GF-D8 (cell line): ENCODE measurements around the gene ZNF592.
"Not testable (repeated sequence)": the region's sequence is repeated elsewhere in the genome, so short reads cannot be mapped to it uniquely, and the experiment has no call there.

Source experiments
- DNase-seq: peaks from one replicate; lab custom pipeline; 2025; lab: John Stamatoyannopoulos, UW

Gene ZNF592

DNA sequence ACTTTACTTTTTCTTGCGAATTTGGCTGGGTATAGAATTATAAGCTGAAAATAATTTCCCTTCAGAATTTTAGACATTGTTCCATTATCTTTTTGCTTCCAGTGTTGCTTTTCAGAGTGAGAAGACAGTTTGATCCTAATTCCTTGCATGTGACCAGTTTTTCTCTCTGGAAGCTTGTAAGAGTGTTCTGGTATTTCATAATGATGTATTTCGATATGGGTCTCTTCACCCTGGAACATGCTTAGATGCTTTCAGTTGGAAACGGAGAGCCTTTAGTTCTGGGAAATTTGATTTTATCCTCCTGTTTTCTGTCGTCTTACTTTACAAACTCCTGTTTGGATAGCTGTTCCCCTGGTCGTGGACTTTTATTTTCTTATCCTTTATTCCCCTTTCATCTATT is 82.6 kb downstream of the ZNF592 start:
- no peak for DNase-seq

DNA sequence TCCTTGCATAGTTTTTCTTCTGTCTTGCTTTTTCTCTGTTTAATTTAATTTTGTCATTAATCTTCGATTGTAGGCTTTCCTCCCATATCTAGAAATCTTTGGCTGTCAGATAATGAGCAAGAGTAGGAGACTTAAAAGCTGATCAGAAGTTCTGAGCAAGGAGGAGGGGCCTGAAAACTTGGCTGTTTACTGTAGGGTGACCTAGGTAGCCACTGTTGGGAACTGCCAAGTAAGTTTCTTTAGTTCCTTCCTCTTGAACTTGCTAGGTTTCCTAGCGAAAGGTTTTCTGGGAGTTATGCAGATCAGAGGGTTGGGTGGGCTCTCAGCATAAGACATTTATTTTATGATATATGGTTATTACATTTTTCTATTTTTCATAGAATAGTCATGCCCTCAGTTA is 83.2 kb downstream of the ZNF592 start:
- no peak for DNase-seq

DNA sequence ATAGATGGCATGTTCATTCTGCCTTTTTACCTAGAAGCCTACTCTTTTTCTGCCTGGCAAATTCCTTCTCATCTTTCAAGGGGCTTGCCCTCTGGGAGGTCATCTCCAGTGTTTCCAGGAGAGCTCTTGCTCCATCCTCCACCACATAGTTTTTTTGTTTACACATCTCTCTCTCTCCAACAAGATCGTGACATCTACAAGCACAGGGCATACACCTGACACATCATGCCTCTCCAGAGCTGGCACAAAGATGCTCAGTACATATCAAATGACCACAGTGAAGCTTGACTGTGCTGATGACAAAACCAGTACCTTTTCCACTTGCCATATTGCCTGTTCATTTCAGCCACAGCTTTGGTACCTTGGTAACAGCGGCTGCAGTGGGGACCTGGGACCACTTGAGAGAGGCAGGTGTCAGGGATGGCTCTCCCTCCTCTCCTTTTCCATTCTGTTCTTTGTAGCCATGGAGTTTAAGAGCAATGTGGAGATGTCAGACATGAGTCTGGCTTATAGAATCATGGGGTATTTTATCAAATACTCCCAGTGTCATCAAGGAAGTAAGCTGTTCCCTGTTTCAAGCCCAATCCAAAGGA is 84.2 kb downstream of the ZNF592 start:
- DNase-seq: no peak

DNA sequence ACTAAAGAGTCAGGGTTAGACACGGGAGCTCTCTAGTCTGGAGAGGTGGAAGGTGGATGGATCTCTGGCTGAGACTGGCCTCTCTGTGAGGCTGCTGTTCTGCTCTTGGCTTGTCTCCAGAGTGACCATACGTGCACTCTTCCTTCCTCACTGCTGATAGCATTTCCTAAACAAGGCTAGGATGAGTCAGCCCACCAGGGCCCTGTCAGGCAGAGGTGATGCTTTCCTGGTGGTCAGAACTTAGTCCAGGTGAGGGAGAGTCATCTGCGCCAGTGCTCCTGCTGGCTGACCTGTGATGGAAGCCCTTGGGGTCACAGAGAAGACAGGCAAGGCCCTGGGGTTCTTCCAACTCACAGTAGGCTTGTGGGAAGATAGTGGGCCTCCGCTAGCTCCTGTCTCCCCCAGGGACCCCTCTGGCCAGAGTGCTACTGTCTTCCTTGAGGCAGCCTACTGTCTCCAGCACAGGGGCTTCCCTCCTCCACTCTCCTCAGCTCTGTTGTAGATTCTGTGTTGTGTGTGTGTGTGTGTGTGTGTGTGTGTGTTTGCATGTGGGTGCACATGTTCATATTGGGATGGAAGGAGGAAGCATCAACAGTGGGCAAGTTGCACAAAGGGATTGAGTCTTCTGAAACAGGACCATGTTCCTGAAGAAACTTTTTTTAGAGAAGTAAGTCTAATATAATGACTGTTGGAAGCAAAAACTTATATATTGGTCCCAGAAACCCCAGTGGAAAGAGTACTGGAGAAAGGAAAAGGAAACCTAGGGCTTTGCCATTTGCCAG is 85.2 kb downstream of the ZNF592 start:
- no peak for DNase-seq

DNA sequence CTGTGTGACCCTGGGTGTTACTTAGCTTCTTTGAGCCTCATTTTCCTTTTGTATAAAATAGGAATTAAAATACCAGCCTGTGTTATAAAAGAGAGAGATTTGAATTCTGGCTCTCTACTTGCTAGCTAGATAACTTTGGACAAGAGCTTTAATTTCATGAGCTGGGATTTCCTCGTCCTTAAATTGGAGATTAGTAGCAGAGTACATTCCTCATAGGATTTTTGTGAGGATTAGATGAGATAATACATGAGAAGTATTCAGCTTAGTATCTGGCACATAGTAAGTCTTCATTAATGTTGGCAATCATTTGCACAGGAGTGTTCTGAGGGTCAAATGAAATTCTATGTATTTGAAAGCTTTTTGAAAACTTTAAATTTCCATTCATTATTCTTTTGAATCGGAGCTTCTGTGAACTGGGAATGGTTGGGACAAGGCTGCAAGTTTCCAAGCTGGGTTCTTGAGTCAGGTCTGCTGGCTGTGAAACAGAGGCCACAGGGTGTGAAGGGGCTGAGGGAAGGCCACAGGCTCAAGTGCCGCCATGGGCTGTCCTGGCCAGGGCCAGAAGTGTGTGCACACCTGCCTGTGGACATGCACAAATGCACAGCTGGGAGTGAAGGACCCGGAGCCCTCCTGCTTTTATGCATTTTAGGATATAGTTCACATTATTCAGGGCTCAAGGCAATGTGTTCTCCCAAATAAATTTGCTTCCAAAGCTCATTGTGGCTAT is 86.0 kb downstream of the ZNF592 start:
- DNase-seq: no peak

DNA sequence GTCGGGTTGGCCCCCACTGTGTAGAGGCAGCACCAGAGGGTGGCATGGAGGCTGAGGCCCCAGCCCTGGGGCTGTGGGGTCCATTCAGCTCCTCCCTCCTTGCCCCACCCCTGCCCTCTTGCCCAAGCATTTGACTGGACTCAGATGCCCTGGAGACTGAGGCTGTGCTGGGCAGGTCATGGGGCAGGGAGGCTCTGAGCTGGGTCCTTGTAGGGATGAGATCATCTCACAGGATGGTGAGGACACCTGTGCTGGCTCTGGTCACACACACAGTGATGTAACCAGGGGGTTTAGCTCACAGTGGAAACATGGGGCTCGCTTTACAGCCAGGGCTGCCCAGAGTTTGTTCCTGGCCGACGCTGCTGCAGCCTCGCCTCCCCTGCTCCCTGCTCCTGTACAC is 86.6 kb downstream of the ZNF592 start:
- DNase-seq: no peak

DNA sequence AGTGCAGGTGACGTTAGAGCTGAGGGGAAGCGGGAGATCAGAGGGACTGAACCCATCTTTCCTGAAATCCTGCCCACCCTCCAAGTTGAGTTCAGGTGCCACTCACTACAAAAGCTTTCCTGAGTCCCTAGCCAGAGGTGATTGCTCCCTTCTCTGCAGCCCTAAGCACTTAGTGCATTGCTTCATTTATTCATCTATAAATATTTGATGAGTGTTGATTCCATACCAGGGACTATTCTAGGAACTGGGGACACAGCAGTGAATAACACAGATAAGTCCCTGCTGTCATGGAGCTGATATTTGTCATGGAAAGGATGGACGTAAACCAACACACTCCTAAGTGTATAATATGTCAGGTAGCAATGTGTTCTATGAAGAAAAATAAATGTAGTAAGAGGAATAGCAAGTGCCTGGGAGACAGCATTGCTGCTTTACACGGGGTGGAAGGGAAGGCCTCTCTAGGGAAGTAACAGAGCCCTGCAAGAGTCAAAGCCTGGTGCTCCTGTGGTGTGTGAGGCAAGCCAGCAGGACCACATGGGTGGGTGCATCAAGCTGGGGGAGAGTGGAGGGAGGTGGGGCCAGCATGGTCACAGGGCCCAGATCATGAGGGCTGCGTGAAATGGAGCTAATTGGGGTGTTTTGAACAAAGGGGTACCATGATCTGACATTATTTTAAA is 87.4 kb downstream of the ZNF592 start:
- DNase-seq: no peak

DNA sequence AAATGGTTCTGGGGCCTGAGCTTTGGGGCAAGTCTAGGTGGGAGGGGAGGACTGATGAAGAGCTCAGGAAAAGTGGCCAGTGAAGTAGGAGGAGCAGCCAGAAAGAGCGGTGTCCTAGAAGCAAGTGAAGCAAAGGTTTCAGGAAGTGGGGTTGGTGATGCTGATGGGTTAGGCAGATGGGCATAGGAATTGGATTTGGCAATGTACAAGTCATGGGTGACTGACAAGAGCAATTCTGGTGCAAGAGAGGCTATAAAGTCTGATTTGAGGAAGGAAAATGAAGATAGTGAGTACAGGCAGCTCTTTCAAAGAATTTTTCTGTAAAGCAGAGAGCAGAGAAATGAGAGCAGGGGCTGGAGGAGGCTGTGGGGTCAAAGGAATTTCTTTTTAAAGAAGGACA is 88.5 kb downstream of the ZNF592 start:
- peak; percentile 28 for DNase-seq

DNA sequence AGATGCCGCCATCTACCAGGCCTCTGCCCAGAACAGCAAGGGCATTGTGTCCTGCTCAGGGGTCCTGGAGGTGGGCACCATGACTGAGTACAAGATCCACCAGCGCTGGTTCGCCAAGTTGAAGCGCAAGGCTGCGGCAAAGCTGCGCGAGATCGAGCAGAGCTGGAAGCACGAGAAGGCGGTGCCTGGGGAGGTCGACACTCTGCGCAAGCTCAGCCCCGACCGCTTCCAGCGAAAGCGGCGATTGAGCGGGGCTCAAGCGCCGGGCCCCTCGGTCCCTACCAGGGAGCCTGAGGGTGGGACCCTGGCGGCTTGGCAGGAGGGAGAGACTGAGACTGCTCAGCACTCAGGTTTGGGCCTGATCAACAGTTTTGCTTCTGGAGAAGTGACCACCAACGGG is 91.3 kb downstream of the ZNF592 start:
- no peak for DNase-seq

DNA sequence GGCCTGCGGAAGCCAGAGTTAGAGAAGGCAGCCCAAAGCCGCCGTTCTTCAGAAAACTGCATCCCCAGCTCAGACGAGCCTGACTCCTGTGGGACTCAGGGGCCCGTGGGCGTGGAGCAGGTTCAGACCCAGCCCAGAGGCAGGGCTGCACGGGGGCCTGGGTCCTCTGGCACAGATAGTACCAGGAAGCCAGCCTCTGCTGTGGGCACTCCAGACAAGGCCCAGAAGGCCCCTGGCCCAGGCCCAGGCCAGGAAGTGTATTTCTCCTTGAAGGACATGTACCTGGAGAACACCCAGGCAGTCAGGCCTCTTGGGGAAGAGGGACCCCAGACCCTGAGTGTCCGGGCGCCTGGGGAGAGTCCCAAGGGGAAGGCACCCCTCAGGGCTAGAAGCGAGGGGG is 91.9 kb downstream of the ZNF592 start:
- no peak for DNase-seq

DNA sequence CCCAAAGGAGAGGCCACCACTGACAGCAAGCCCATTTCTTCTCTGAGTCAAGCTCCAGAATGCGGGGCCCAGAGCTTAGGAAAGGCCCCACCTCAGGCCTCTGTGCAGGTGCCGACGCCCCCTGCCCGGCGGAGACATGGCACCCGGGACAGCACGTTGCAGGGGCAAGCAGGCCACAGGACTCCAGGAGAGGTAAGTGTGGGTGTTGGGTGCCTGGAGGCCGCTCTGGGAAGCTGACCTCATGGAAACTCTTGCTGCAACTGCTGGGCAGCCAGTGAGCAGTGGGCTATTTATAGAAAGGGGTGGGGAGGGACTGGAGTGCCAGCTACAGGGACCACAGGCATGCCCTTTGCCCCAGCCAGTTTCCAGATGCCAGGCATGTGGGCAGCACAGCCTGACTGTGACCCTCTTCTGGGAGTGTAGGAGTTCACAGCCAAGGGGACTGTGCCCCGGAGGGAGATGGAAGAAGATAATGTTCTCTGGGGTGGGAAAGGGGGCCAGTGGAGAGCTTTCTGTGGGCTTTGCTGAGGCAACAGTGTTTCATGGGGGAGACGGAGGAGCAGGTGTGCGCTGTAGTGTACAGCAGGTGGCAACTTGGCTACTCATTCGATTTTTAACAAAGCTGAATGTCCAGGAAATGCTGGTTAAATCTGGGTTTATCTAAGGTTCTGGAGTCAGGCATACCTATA is 92.5 kb downstream of the ZNF592 start:
- peak; percentile 18 for DNase-seq

DNA sequence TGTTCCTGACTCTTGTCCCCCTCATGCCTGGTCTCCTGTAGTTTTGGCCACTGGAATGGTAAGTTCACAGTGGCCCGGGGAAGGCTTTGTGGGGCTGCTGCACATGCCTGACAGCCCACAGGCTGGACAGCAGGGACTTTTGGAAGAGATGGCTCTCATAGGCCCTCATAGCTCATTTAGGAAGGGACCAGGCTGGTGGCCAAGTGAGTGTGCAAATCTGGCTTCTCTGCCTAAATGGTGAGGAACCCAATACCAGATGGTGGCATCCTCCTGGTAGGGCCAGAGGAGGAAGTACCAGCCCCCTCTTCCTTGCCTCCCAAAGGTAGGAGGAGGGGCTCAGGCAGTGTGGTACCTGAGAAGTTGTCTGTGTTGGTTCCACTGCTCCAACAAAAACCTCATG is 94.4 kb downstream of the ZNF592 start:
- DNase-seq: no peak

DNA sequence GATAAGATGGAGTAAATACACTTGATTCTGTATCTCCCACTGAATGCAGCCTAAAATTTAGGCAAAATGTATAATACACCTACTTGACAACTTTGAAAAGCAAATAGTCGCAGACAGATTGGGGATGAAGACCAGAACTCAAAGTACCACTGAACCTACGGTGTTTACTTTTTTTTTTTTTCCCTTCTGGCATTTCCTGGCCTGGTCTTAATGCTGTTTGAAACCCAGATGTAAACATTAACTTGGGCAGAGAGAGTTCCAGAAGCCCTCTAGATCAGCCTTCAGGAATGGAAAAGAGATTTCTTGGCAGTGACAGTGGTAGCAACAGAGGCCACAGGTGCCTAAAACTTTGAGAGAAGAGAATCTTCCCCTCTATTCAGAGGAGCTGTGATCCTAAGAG is 96.6 kb downstream of the ZNF592 start:
- DNase-seq: no peak

DNA sequence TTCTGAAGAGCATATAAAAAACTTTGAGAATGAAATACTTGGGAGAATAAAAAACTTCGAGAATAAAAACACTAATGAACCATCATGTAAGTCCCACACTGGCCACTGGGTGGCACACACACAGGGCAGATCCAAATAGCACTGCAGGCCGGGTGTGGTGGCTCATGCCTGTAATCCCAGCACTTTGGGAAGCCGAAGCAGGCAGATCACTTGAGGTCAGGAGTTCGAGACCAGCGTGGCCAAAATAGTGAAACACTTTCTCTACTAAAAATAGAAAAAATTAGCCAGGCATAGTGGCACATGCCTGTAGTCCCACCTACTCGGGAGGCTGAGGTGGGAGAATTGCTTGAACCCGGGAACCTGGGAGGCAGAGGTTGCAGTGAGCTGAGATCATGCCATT is 97.2 kb downstream of the ZNF592 start:
- DNase-seq: not testable (repeated sequence)

DNA sequence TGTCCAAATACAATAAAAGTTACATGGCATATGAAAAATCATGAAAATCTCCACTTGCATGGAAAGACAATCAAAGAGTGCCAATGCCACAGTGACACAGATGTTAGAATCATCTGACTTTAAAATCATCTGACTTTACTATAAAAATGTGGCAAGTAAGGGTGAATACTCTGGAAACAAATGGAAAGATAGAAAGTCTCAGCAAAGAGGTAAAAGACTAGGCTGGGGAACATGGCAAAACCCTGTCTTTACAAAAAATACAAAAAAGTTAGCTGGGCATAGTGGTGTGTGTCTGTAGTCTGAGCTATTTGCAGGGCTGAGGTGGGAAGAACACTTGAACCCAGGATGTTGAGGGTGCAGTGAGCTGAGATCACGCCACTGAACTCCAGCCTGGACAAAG is 97.9 kb downstream of the ZNF592 start:
- no peak for DNase-seq

DNA sequence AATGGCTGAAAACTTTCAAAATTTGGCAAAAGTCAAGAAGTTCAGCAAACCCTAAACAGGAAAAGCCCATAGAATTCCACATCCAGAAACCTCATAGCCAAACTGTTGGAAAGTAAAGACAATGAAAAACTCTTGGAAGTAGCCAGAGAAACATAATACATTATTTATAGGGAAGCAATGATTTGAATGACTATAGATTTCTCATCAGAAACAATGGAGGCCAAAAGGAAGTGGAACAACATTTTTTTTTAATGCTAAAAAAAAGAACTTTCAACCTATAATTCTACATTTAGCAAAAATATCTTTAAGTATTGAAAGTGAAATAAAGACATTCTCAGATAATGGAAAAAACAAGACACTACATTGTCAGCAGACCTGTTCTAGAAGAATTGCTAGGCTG is 99.0 kb downstream of the ZNF592 start:
- DNase-seq: no peak

DNA sequence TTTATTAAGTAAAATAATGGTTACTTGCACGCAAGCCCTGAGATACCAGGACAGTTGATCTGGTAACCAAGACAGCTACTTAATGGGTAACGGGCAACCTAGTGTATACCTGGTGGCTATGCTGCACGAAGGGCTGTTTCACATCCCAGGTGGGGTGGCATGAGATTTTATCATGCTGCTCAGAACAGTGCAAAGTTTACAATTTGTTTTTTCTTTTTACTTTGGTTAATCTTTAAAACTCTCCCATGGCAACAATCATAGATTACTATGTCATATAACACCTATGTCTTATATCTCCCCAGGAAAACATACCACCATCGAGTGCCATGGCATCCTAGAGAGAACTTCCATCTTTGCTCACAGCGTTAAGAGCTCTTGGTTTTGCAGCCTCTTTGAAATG is 103.8 kb downstream of the ZNF592 start:
- DNase-seq: no peak

DNA sequence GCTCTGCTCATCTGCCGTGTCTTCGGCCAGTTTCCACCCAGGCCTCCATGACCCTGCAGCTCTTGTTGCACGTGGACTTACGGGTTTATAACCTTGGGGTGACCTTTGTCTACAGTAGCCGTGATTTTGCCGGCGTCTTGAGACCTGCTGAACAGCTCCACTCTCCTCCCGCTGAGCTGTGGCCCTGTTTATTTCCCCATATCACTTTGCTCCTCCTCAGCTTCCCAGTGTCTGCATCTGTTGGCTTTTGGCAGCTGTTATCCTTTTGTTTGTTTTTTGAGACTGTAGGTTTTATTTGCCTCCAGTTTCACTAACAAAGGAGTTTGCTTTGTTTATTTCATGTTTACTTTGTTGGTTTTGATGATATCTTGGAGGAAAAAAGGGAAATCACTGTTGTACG is 106.7 kb downstream of the ZNF592 start:
- DNase-seq: no peak

DNA sequence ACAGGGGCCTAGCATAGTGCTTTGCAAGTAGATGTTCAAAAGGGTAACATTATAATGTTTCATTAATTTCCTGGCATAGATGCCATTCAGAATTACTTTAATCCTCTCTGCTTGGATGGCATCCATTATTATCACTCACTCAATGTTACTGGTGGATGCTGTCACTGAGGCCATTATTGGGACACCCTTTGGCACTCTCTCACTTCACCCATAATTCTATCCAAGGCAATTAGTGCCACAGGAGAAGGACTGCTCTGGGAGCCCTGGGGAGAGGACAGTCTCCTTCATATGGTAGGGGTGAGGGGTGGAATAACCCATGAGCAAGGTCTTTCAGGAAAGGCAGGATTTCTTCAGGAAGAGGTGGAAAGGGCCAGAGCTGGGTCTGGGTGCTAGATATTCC is 107.4 kb downstream of the ZNF592 start:
- no peak for DNase-seq
